Skin epidermis (tissue), 12 donors: ENCODE measurements around the gene SUGCT.

Source experiments
- H3K27ac ChIP-seq, 21 experiments: fragments of 200-600 bp; sonication (generic) in 11 of 21; one replicate each; pipeline ENCODE4 v1.5.0; 2020; ENCODE audit warnings: mild to moderate bottlenecking in 3 of 21, inconsistent platforms in 2 of 21, moderate library complexity in 2 of 21
- H3K4me3 ChIP-seq, 7 experiments: fragments of 200-600 bp; sonication (generic) in 2 of 7; one replicate each; pipeline ENCODE4 v1.5.0; 2020; ENCODE audit warnings: inconsistent platforms in 2 of 7, mild to moderate bottlenecking in 2 of 7, moderate library complexity in 1 of 7

Gene SUGCT

GRCh38 chr7:40717242-40717641 lies 582.4 kb downstream of the SUGCT start:
- H3K4me3 ChIP-seq = no peak overlapping the region

DNA sequence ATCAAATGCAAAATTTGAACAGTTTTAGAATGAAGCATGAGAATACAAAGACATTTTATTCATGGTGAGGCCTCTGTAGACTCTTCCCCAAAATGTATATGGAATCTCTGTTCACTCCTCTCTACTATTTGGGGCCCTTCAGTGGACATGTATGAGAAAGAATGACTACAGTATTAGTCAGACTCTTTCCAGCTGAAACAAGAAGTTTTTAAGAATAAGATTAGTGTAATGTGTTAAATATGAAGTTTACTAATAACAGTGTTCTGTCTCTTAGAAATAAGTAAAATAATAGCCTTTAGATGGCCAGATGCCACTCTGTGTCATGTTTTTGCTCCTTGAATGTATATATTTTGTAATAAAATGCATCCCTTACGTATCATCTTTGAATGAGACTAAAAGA lies 585.6 kb downstream of the SUGCT start:
- Histone ChIP-seq H3K4me3 (no peak overlapping the region), H3K27ac (peak overlapping the region in 3 of 21 experiments; percentile 2 to 60 (median 20))

More at GRCh38 chr7:40717242-40717641, 582.4 kb downstream of the SUGCT start:
- peak overlapping the region in 6 of 21 experiments; percentile 27 to 67 (median 46) for H3K27ac ChIP-seq

GRCh38 chr7:40721342-40721949 lies 586.6 kb downstream of the SUGCT start:
- no peak overlapping the region for H3K27ac ChIP-seq
- H3K4me3 ChIP-seq = no peak overlapping the region

DNA sequence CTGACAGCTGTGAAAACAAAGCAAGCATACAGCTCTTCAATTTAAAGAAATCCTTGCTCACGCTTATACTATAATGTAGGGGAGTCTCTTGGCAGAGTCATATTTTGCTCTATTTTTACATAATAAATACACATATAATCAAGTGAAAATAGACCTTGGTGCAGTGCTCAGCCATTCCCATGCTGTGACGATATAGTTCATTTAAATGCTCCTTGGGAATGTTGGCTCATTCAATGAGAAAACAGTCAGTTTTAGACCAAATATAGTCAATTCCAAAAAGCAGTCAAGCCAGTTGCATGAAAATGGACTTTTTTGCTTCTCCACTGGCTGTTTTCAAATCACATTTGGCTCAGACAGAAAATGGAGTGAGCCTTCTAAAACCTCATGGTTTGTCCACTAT lies 587.4 kb downstream of the SUGCT start:
- H3K27ac ChIP-seq = peak overlapping the region in 3 of 21 experiments; percentile 1 to 65 (median 26)
- no peak overlapping the region for H3K4me3 ChIP-seq

DNA sequence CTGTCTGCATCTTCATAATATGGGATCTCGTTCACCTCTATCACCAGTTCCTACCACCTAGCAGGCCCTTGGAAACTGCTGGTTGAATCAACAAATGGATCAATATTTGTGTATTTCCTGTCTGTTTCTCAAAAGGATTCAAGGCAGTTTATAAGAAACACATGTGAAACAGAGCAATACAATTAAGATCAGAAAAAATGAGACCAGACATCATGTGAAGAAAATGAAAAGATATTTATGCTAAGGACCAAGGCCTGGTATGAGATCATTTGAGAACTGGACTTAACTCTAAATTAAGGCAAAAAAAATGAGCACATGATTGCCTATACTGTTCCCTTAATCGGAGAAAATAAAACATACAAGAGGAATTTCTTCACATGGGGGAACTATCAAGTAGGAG lies 589.0 kb downstream of the SUGCT start:
- no peak overlapping the region for H3K4me3 ChIP-seq
- H3K27ac ChIP-seq = peak overlapping the region in 6 of 21 experiments; percentile 11 to 68 (median 32)

DNA sequence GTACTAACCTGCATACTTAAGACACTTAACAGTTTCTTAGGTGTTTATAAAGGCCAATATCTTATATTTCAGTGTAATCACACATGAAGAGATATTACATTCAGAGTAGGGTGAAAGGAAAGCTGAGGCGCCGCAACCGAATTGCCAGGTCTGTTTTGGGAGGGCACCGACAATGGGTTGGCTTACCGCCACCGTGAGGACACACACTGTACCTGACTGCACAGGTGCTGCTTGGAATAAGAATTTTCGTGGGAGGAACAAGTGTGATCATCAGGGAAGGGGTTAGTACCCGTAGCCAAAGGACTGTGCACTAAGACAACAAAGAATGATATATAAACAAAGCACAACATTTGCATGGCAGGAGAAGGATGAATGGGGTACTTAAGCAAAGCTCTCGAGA lies 591.8 kb downstream of the SUGCT start:
- H3K27ac ChIP-seq = no peak overlapping the region
- no peak overlapping the region for H3K4me3 ChIP-seq

- H3K4me3 ChIP-seq = no peak overlapping the region
- no peak overlapping the region for H3K27ac ChIP-seq
These were observed 598.3 kb downstream of the SUGCT start for GRCh38 chr7:40733114-40733513.

- Histone ChIP-seq H3K27ac (no peak overlapping the region), H3K4me3 (no peak overlapping the region)
These were observed 598.8 kb downstream of the SUGCT start for GRCh38 chr7:40733578-40733977.

DNA sequence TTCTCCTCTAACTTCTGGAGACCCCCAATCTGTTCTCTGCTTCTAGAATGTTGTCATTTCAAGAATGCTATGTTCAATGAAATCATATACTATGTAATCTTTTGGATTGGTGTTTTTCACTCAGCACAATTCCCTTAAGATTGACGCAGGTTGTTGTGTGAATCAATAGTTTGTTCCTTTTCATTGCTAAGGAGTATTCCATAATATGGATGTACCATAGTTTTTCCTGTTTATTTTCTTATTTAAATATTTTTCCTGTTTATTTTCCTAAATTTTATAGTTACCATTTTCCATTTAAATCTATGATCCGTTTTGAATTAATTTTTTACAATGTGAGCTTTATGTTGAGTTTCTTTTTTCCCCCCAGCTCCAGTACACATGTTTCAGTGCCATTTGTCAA lies 604.5 kb downstream of the SUGCT start:
- no peak overlapping the region for H3K27ac ChIP-seq
- no peak overlapping the region for H3K4me3 ChIP-seq

DNA sequence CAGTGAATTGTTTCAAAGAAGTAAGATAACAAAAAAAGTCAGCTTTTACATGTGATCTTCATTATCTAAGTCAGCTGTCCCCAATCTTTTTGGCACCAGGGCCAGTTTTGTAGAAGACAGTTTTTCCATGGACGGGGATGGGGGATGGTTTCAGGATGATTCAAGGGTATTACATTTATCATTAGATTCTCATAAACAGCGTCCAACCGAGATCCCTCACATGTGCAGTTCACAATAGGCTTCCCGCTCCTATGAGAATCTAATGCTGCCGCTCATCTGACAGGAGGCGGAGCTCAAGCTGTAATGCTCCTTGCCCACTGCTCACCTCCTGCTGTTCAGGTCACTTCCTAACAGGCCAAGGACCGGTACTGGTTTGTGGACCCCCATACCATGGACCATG lies 607.5 kb downstream of the SUGCT start:
- Histone ChIP-seq H3K27ac (no peak overlapping the region), H3K4me3 (no peak overlapping the region)

GRCh38 chr7:40746841-40747556 lies 612.2 kb downstream of the SUGCT start:
- Histone ChIP-seq H3K27ac (no peak overlapping the region), H3K4me3 (no peak overlapping the region)

DNA sequence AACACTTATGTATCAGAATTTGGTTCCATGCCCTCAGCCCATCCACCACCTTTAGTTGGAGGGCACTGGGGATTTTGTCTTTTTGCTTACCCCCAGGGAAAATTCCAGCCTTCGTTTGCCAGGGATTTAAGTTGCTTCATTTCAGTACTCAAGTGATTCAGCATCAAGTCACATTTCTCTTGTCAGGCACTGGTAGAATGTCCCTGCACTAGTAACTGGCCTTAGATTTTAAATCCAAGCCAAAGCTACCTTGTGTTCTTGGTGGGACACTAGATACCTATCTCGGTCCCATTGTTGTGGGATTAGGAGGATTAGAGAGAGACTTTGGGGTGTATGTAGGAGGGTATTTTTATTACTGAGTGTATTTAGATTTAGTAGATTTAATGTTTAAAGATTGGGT lies 613.1 kb downstream of the SUGCT start:
- H3K4me3 ChIP-seq = no peak overlapping the region
- no peak overlapping the region for H3K27ac ChIP-seq

DNA sequence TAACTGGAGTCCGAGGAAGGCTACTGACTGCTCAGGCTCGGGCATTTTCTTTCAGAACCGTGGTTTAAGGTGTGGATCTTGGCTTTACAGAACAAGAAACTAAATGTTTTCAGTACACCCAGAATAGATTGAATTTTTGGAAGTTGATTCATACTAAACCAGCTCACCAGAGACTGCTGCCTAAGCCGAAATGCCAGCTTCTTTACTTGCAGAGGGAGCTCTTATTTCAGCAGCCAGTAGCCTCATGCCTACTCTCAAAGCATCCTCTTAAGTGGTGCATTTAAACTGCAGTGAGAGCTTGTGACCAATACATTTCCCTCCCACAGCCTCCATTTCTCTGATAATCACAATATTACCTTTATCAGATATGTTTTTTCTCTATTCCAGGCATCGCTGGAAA lies 615.1 kb downstream of the SUGCT start:
- Histone ChIP-seq H3K4me3 (no peak overlapping the region), H3K27ac (no peak overlapping the region)

- H3K27ac ChIP-seq = no peak overlapping the region
- H3K4me3 ChIP-seq = no peak overlapping the region
These were observed 618.6 kb downstream of the SUGCT start for GRCh38 chr7:40753455-40753854.

DNA sequence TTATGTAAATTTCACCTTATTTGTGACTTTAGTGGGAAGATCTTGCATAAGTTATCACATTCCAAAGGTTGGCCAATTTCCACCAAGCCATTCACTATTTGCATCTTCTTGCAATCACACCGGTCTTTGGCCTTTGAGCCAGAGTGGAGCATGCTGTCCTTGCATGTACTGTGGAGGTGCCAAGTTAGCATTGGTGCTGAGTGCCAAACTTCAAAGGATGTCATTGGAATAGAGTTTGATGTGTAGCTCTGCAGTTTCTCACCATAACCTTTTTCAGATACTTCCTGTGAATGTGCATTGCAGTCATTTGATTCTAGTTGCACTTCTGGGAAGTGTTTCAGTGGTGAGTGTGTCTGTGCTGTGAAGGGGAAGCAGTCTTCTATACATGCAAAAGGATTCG lies 620.6 kb downstream of the SUGCT start:
- Histone ChIP-seq H3K27ac (no peak overlapping the region), H3K4me3 (no peak overlapping the region)

GRCh38 chr7:40757109-40757508 lies 622.3 kb downstream of the SUGCT start:
- Histone ChIP-seq H3K27ac (no peak overlapping the region), H3K4me3 (no peak overlapping the region)

- Histone ChIP-seq H3K4me3 (no peak overlapping the region), H3K27ac (no peak overlapping the region)
These were observed 623.8 kb downstream of the SUGCT start for GRCh38 chr7:40758590-40758989.

GRCh38 chr7:40760293-40760964 lies 625.6 kb downstream of the SUGCT start:
- Histone ChIP-seq H3K4me3 (no peak overlapping the region), H3K27ac (no peak overlapping the region)

GRCh38 chr7:40760987-40761386 lies 626.2 kb downstream of the SUGCT start:
- Histone ChIP-seq H3K27ac (no peak overlapping the region), H3K4me3 (no peak overlapping the region)

- no peak overlapping the region for H3K27ac ChIP-seq
- H3K4me3 ChIP-seq = no peak overlapping the region
These were observed 627.2 kb downstream of the SUGCT start for GRCh38 chr7:40761762-40762560.
